ENCODE measurements around the gene CDH22. TPM values are rescaled to one million over a fixed set of nuclear protein-coding genes. Genes with fewer than 3 reads are reported as not detected.

Gene CDH22
- total and polyA plus RNA-seq, 10 of the 15 experiments (the other 5 are each of a cell fraction or from before 2014, with no cell fraction given) = not detected

DNA sequence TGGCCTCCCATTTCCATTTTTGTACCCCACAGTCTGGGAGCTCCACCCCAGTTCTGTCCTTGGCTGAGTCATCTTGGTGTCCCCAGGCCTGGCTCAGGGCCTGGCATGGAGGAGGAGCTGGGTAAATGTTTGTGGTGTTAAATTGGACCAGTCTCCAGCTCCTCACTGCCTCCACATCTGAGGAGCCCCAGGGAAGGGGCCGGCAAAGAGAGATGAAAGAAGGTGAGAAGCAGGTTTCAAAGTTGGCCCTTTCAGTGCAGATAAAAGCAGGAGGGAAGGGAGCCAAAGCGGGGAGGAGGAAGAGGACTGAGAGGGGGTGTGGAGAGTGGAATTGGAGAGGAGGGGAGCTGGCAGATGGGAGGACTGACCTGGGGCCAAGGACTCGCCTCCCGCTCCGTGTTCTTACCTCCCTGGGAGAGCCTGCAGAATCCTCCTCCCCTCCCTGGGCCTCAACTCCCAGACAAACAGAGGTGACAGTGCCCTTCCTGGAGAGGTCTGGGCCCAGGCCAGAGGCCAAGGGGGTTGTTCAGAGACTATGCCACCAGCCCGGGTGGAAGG is 101.2 kb downstream of the CDH22 start (continued):
- TF ChIP-seq MYC (IDR thresholded peaks at IDR 0.05; ENCODE audit: insufficient read depth, insufficient read length, insufficient replicate concordance, low read length, severe bottlenecking) = no peak
- no peak for TF ChIP-seq CBX5 (IDR thresholded peaks at IDR 0.05; ENCODE audit: low read depth)
- no peak for TF ChIP-seq ETV6 (conservative IDR thresholded peaks at IDR 0.05 in 1 of 2, IDR thresholded peaks at IDR 0.05 in 1 of 2; ENCODE audit: borderline replicate concordance in 1 of 2, low read depth in 1 of 2)
- TF ChIP-seq BACH1 (IDR thresholded peaks at IDR 0.05; ENCODE audit: borderline replicate concordance) = no peak
- TF ChIP-seq PAX5 (IDR thresholded peaks at IDR 0.05; ENCODE audit: borderline replicate concordance, low read depth, low read length) = no peak
- no peak for TF ChIP-seq JUNB (IDR thresholded peaks at IDR 0.05)
- no peak for TF ChIP-seq MLLT1 (IDR thresholded peaks at IDR 0.05)
- TF ChIP-seq WRNIP1 (IDR thresholded peaks at IDR 0.05; ENCODE audit: borderline replicate concordance, low read depth, low read length) = no peak
- no peak for TF ChIP-seq GABPA (IDR thresholded peaks at IDR 0.05; ENCODE audit: low read depth)
- no peak for TF ChIP-seq SPI1 (IDR thresholded peaks at IDR 0.05; ENCODE audit: borderline replicate concordance, insufficient read depth, low read depth, low read length)

DNA sequence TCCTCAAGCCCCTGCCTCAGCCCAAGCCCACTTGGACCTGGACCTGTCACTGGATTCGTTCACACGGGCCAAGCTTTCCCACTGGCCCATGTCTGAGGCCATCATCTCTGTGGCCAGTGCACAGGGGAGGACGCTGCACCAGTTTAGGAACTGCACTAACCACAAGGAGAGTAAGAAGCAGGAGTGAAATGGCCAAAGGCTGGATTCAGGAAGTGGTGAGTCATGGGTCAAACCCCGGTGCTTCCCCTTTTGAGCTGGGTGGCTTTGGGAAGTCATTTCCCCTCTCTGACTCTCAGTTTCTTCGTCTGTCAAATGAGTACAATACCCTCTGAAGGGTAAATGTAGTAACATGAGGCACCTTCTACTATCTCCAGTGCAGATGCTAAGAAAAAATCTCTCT is 102.3 kb downstream of the CDH22 start:
- Histone ChIP-seq H3K27me3 (replicated peaks in 1 of 2; ENCODE audit: control insufficient read depth in 2 of 2, insufficient read depth in 2 of 2, low read length in 1 of 2) (peaks cover 0 to 4% of the 10 kb centered on the region in 2 experiments), H3K4me3 (no peak overlapping the region), H3K36me3 (ENCODE audit: control insufficient read depth in 2 of 2, insufficient read depth in 2 of 2, low read length in 1 of 2) (no peaks in the 10 kb centered on the region), H3K79me2 (ENCODE audit: control insufficient read depth, insufficient read depth, low read length) (no peaks in the 10 kb centered on the region), H4K20me1 (ENCODE audit: control insufficient read depth, insufficient read depth) (no peaks in the 10 kb centered on the region), H2AFZ (ENCODE audit: control insufficient read depth, low read depth, low read length) (no peak overlapping the region), H3K4me2 (ENCODE audit: control insufficient read depth, insufficient read depth) (peak overlapping the region; percentile 46; the same call in 1 of the 2 replicates), H3K27ac (ENCODE audit: control insufficient read depth, insufficient read depth) (no peak overlapping the region), H3K9ac (ENCODE audit: control insufficient read depth, insufficient read depth, low read length) (no peak overlapping the region), H3K4me1 (ENCODE audit: control insufficient read depth, insufficient read depth, low read length) (peaks cover 13% of the 10 kb centered on the region), H3K9me3 (replicated peaks; ENCODE audit: control insufficient read depth, insufficient read depth, low read length) (no peaks in the 10 kb centered on the region)
- ChIA-PET CTCF (no interaction called here), RAD21 (ENCODE audit: unreplicated experiment) (no interaction called here), POLR2A (interaction anchor here (0.7 kb wide), 1 partner anchor 164 kb away, joined by 3 read pairs; no protein-coding TSS in a partner anchor), SMC1A (ENCODE audit: uncharacterized antibody, unreplicated experiment) (interaction anchor here (0.9 kb wide), 1 partner anchor 14 kb away, joined by 3 read pairs; no protein-coding TSS in a partner anchor)
- peak; percentile 12 for DNase-seq (ENCODE audit: low read depth, low spot score)
- no TSS peak for BruUV-seq (replicated peaks)
- TF ChIP-seq ETV6 (conservative IDR thresholded peaks at IDR 0.05 in 1 of 2, IDR thresholded peaks at IDR 0.05 in 1 of 2; ENCODE audit: borderline replicate concordance in 1 of 2, low read depth in 1 of 2) = no peak
- TF ChIP-seq GATAD2B (conservative IDR thresholded peaks at IDR 0.05; ENCODE audit: low read depth) = no peak
- 0 out of 2 replicates have a peak, but pooled peaks have one; percentile 18 for TF ChIP-seq RUNX3 (IDR thresholded peaks at IDR 0.05; ENCODE audit: low read length)
- no peak for TF ChIP-seq SREBF1 (IDR thresholded peaks at IDR 0.05; ENCODE audit: low read length)
- 8% methylated on average over 5 of the region's 5 CpGs for WGBS (ENCODE audit: insufficient coverage, insufficient replicate concordance, low lambda C conversion rate, missing lambda C conversion rate)
- peak; percentile 68 for ATAC-seq
- in situ Hi-C loops (cut with MboI) (no loop called here), intact Hi-C loops (cut with micrococcal nuclease; ENCODE audit: unreplicated experiment) (no loop called here)
- peak; percentile 7 for FAIRE-seq

Measured in GM12878 (cell line).